ENCODE results near the gene C14orf180.
"Not testable (repeated sequence)": the region's sequence is repeated elsewhere in the genome, so short reads cannot be mapped to it uniquely, and the experiment has no call there.

C14orf180 gene

GRCh38 chr14:104633276-104634137 lies 53.9 kb downstream of the C14orf180 start:
- no peak for DNase-seq

GRCh38 chr14:104634138-104634760 lies 54.7 kb downstream of the C14orf180 start:
- DNase-seq: no peak

DNA sequence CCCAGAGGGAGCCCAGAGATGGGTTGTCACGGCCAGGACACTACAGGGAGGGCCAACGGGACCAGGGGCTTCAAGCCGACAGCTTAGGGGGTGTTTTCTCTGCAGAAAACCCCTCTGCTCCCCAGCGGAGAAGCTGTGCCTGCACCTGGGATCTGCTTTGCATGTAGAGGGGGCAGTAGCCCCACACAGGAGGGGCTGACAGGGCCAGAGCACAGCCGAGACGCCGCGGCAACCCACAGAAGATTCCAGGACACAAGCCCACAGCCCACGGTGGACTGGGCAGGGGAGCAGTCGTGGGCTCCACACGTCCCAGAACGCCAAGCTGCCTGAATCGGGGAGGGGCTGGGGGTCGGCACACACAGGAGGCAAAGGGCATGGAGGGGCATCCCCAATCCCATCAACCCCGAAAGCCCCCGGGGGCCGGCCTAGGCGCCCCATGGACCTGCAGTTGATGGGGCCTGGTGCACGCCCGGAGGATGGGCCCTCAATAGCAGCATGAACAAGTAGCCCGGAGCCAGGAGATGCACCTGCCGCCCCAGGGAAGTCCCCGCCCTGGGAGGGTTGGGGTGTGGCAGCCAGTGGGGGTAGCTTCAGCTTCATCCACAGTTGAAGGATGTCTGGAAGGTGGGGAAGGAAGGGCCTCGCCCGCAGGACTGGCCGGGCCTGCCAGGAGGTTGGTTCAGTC lies 55.5 kb downstream of the C14orf180 start:
- no peak for DNase-seq

DNA sequence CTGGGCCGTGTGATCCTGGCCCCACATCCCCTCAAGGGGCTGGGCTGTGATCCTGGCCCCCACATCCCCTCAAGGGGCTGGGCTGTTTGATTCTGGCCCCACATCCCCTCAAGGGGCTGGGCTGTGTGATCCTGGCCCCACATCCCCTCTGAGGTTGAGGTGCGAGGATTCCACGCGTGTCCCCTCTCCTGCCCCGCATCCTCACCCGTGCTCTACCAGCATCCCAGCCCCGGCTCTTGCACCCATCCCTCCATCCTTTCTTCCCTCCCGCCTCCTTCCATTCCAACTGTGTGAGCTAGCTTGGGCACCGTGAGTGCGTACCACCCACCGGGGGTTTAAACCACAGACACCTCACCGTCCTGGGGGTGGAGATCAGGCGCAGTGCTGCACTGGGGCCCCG lies 56.2 kb downstream of the C14orf180 start:
- DNase-seq: no peak

DNA sequence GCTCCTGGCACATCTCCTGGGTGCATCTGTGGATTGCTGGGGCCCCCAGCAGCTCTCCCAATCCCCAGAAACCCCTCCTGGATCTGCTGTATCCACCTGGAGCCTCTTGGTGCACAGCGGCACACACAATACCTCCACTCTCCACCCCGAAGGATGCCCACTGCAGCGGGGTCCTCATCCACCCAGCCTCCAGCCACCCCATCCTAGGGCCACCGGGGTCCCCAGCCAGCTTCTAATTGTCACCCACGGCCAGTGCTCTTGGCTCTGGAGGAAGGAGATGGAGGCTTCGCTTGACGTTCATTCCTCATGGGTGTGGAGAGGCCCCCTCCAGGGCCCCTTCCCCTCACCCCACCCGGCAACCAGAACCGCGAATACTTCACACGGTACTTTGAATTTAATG lies 56.6 kb downstream of the C14orf180 start:
- no peak for DNase-seq

GRCh38 chr14:104636846-104637545 lies 57.4 kb downstream of the C14orf180 start:
- DNase-seq: not testable (repeated sequence)

DNA sequence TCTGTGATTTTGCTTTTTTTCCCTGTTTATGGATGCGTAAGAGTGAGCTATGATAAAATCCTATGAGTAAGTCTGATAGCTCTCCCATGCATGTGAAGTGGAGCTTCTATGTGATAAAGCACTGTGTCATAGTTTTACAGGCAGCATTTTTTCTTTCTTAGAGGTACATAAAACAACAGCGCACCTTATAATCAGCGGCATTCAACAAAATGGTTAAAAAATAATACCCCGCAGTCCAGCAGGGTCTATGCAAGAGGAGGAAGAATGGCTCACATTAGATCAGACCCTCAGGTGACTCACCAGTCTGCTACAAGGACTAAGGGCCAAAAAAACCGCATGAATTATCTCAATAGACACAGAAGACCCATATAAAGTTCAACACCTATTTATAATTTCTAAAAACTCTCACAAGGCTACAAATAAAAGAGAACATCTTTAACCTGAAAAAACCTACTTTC lies 58.0 kb downstream of the C14orf180 start:
- DNase-seq: no peak

DNA sequence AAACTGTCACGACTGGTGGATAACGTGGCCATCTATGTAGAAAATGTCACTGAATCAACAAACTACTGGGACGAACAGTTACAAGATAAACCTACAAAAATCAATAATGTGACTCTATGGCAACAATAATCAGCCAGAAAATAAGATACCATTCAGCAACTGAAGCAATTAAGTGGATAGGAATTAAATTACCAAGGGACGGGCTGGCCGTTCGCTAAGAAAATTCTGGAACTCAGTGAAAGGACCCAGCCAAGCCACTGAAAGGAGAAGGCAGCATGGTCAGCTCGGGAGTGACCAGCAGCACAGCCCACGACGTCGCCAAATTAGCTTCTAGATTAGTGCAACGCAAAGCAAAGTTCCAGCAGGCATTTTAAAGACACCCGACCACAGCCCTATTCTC lies 58.6 kb downstream of the C14orf180 start:
- no peak for DNase-seq

DNA sequence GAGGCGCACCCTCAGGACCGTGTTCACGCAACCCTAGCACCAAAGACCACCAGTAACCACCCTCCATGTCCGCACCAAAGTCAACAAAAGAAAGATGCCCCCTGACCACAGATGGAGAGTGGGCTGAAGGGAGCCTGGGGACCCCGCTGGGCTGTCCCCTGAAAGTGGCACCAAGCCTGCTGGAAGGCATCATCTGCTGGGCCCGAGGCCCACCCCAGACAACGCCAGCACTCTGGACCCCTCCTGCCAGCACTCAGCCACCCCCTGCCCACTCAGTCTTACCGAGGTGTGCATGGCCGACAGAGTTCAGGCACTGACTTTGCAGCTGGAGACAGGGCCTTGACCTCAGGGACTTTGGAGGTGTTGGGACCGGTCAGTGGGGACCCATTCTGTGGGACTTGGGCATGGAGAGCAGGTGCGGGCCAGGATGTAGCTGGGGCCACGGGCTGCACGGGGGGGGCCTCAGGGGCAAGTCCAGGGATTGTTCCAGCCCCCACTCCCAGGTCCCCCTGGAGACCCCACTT lies 59.4 kb downstream of the C14orf180 start:
- DNase-seq: no peak

DNA sequence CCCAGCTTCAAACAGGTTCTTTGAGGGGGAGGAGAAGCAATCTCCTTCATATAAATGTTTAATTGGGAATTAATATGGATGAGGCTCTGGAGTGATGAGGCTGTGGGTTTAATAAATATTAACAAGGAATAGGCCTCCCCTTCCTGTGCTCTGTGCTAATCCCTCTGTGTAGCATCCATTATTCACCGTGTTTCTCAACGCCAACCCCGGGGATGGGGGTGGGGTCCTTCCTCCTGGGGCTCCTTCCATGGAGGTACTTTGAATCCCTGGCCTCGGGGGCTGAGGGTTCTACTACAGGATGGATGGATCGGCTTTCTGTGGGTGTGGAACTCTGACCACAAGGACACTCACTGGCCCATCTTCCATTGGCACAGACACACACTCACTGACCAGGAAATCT lies 59.9 kb downstream of the C14orf180 start:
- DNase-seq: no peak
